ENCODE data around the gene SLC25A21. TPM values are rescaled to one million over a fixed set of nuclear protein-coding genes. Genes with fewer than 3 reads are reported as not detected.

SLC25A21 gene
- total and polyA plus RNA-seq, 2 of the 13 experiments (the other 11 are each of a cell fraction or from before 2014, with no cell fraction given) = 1.9 to 2.9 TPM

DNA sequence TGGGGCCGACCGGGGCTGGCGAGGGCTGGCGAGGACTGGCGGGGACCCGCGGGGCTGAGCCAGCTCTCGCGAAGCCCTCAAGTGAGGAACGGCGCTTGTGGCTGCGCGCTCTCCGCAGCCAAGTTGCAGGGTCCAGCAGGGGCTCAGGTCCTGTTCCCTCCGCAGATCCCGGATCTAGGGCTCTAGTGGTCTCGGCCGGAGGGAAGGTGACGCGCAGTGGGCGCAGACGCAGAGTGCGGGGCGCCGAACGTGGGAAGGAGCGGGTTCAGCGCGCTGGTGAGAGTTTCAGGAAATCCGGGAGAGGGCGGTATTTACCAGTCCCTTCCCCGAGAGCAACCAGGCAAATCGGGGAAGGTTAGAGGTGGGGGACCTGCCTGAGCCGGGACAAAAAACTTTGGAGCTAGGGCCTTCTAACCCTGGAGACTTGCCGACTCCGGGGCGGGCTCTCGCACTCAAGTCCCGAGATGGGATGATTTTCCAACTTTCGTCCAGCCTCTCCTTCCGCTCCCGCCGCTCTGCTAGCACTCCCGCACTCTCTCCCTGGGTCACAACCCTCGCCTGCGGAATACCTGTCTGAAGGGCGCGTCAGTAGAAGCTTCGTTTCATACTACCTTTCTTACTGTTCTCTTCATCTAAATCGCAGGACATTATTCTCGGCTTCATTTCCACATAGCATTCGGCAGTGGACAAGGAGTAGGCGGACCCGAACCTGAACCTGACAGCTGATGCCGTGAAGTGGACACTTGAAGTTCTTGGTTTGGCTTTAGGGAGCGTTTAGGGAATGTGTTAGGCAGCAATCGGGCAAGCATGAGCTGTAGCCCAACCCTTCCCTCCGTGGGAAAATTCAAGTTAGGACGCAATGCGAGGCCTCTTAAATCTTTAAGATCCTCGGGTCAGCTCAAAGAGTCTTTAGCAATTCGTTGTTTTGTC is 524.3 kb downstream of the SLC25A21 start (continued):
- TF ChIP-seq GPBP1L1 (CRISPR knock-in tag; IDR thresholded peaks at IDR 0.05) (no peak), RELA (CRISPR knock-in tag; IDR thresholded peaks at IDR 0.05) (no peak), U2AF2 (IDR thresholded peaks at IDR 0.05; ENCODE audit: low read depth, low read length) (no peak), ZNF850 (CRISPR knock-in tag; conservative IDR thresholded peaks at IDR 0.05) (no peak), GABPA (IDR thresholded peaks at IDR 0.05; ENCODE audit: low read depth, low read length) (peak; percentile 23; the same call in 1 of the 2 replicates), GABPA (CRISPR knock-in tag; IDR thresholded peaks at IDR 0.05; ENCODE audit: low read depth) (no peak), SIX1 (CRISPR knock-in tag; IDR thresholded peaks at IDR 0.05; ENCODE audit: borderline replicate concordance) (0 out of 2 replicates have a peak, but pooled peaks have one; percentile 43), ZNF761 (CRISPR knock-in tag; conservative IDR thresholded peaks at IDR 0.05) (no peak), ZFP90 (CRISPR knock-in tag; IDR thresholded peaks at IDR 0.05; ENCODE audit: borderline replicate concordance) (0 out of 2 replicates have a peak, but pooled peaks have one; percentile 85), ZFP91 (CRISPR knock-in tag; IDR thresholded peaks at IDR 0.05; ENCODE audit: borderline replicate concordance) (peak; percentile 79), MTF2 (CRISPR knock-in tag; IDR thresholded peaks at IDR 0.05; ENCODE audit: borderline replicate concordance) (peak; percentile 96; the same call in 1 of the 2 replicates), NPAS2 (CRISPR knock-in tag; IDR thresholded peaks at IDR 0.05; ENCODE audit: borderline replicate concordance) (no peak), NFKB2 (CRISPR knock-in tag; IDR thresholded peaks at IDR 0.05; ENCODE audit: borderline replicate concordance) (peak; percentile 66; the same call in 1 of the 2 replicates), ZNF281 (CRISPR knock-in tag; IDR thresholded peaks at IDR 0.05; ENCODE audit: borderline replicate concordance) (no peak), MIER2 (CRISPR knock-in tag; IDR thresholded peaks at IDR 0.05) (no peak), RAD21 (CRISPR knock-in tag; IDR thresholded peaks at IDR 0.05) (peak; percentile 86)
- TF ChIP-seq, protein P1, sequence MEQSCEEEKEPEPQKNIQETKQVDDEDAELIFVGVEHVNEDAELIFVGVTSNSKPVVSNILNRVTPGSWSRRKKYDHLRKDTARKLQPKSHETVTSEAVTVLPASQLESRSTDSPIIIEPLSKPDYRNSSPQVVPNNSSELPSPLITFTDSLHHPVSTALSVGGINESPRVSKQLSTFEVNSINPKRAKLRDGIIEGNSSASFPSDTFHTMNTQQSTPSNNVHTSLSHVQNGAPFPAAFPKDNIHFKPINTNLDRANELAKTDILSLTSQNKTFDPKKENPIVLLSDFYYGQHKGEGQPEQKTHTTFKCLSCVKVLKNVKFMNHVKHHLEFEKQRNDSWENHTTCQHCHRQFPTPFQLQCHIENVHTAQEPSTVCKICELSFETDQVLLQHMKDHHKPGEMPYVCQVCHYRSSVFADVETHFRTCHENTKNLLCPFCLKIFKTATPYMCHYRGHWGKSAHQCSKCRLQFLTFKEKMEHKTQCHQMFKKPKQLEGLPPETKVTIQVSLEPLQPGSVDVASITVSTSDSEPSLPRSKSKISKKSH (CRISPR knock-in tag; IDR thresholded peaks at IDR 0.05; ENCODE audit: borderline replicate concordance) = no peak
- TF ChIP-seq, protein P2, sequence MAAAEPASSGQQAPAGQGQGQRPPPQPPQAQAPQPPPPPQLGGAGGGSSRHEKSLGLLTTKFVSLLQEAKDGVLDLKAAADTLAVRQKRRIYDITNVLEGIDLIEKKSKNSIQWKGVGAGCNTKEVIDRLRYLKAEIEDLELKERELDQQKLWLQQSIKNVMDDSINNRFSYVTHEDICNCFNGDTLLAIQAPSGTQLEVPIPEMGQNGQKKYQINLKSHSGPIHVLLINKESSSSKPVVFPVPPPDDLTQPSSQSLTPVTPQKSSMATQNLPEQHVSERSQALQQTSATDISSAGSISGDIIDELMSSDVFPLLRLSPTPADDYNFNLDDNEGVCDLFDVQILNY (CRISPR knock-in tag; conservative IDR thresholded peaks at IDR 0.05) = no peak
